HG02588 (cell line): ENCODE results near the gene PTMA.
"Not testable (repeated sequence)": the region's sequence is repeated elsewhere in the genome, so short reads cannot be mapped to it uniquely, and the experiment has no call there.

Experiments
- ATAC-seq: cut with Tn5 transposase; IDR thresholded peaks from one replicate; pipeline ENCODE4 v1.9.1; 2021; ENCODE audit warnings: mild to moderate bottlenecking, moderate library complexity; ENCODE audit not compliant: unreplicated experiment

The PTMA gene

DNA sequence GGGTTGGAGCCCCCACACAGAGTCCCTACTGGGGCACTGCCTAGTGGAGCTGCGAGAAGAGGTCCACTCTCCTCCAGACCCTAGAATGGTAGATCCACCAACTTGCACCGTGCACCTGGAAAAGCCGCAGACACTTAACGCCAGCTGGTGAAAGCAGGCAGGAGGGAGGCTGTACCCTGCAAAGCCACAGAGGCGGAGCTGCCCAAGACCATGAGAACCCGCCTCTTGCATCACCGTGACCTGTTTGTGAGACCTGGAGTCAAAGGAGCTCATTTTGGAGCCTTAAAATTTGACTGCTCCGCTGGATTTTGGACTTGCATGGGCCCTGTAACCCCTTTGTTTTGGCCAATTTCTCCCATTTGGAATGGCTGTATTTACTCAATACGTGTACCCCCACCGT lies 40.7 kb downstream of the PTMA start:
- not testable (repeated sequence) for ATAC-seq

DNA sequence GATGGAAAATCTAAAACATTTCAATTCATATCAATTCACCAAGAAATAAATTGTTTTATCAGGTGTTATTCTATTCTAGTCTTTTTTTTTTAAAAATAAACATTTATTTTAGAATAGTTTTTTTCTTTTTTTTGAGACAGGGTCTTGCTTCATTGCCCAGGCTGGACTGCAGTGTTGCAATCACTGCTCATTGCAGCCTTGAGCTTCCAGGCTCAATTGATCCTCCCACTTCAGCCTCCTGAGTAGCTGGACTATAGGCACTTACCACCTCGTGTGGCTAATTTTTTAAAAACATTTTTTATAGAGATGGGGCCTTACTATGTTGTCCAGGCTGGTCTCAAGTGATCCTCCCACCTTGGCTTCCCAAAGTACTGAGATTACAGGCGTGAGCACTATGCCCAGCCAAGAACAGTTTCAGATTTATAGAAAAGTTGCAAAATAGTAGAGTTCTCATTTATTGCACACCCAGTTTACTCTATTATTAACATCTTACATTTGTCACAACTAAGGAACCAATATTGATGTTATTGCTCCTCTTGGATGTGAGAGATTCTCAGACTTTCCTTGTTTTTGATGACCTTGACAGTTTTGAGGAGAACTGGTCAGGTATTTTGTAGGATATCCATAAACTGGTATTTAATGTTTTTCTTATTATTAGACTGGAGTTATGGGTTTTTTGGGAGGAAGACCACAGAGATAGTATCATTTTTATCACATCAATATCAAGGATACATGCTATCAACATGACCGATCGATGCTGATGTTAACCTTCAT lies 42.9 kb downstream of the PTMA start:
- no peak for ATAC-seq

DNA sequence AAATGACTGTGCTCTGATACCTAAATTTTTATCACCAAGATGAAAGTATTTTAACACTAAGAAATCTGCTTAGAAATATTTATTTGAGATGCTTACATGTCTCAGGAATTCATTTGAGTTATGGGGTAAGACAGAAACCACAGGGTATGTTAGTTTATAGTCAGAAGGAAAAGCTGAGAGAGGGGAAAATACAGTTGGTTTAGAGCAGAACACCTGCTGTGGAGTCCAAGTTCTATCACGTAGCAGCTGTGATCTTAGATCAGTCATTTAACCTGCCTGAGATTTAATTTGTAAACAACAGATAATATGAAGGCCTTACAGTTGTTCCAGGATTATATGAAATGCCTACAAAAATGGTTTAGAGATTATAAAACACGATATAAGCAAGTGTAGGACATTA lies 43.7 kb downstream of the PTMA start:
- ATAC-seq, result no peak

DNA sequence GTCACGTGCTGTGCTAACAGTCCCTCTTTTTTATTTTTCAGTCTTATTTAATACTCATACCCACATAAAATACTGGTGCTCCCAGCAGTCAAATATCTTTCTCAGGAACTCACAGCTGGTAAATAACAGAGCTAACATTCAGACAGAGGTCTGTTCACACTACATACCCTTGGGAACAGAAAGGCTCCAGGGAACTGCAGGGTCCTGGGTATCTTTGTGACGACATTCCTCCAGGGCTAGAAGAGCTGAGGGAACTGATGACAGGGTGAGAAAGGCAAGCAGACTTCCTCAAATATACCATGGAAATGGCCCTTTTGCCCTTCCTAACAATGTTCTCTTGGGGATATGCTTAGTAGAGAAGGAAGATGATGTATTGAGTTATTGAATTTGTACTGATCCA lies 53.4 kb downstream of the PTMA start:
- no peak for ATAC-seq
